AG04449 (cell line): ENCODE results near the gene NKX2-8.
A peak's percentile ranks its signal among the peaks of the same experiment; 100 is the strongest.

ENCODE experiments used
- CTCF ChIA-PET: fragments of 350-600 bp; formaldehyde crosslinking; extraction: SDS; loops from one replicate; lab custom pipeline; 2021; ENCODE audit warnings: antibody characterized with exemption; lab: Yijun Ruan, JAX
- POLR2A ChIA-PET: fragments of 400-600, 350-600 bp; formaldehyde crosslinking; extraction: SDS; loops from one replicate; lab custom pipeline; 2020; ENCODE audit warnings: antibody characterized with exemption, inconsistent platforms; lab: Yijun Ruan, JAX
- DNase-seq: peaks from one replicate; pipeline ENCODE4 v3.0.0-alpha.2; 2010; ENCODE audit warnings: low read depth, low spot score
- H3K4me3 ChIP-seq: 2 replicates; pipeline ENCODE4 v1.5.1; 2011; ENCODE audit warnings: low read depth, mild to moderate bottlenecking, control low read depth, low read length
- TF ChIP-seq, protein P1 (sequence below): IDR thresholded peaks from one replicate; pipeline ENCODE4 v1.5.1; 2011; ENCODE audit warnings: mild to moderate bottlenecking, moderate library complexity, low read length, control low read depth, inconsistent platforms; ENCODE audit not compliant: insufficient read depth; ENCODE audit errors: missing control alignments

The NKX2-8 gene

GRCh38 chr14:36579001-36579555 lies 3.3 kb downstream of the NKX2-8 start:
- ChIA-PET CTCF (no interaction called here), POLR2A (no interaction called here)

GRCh38 chr14:36570065-36570464 lies 12.3 kb downstream of the NKX2-8 start:
- CTCF ChIA-PET = interaction anchor here (1.4 kb wide), 1 partner anchor 17 kb away, joined by 3 read pairs; no protein-coding TSS in a partner anchor
- no peak for DNase-seq
- TF ChIP-seq, protein P1, sequence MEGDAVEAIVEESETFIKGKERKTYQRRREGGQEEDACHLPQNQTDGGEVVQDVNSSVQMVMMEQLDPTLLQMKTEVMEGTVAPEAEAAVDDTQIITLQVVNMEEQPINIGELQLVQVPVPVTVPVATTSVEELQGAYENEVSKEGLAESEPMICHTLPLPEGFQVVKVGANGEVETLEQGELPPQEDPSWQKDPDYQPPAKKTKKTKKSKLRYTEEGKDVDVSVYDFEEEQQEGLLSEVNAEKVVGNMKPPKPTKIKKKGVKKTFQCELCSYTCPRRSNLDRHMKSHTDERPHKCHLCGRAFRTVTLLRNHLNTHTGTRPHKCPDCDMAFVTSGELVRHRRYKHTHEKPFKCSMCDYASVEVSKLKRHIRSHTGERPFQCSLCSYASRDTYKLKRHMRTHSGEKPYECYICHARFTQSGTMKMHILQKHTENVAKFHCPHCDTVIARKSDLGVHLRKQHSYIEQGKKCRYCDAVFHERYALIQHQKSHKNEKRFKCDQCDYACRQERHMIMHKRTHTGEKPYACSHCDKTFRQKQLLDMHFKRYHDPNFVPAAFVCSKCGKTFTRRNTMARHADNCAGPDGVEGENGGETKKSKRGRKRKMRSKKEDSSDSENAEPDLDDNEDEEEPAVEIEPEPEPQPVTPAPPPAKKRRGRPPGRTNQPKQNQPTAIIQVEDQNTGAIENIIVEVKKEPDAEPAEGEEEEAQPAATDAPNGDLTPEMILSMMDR = no peak
- H3K4me3 ChIP-seq = no peak overlapping the region
- POLR2A ChIA-PET = no interaction called here

More at GRCh38 chr14:36579001-36579555, 3.3 kb downstream of the NKX2-8 start:
- no peak overlapping the region for H3K4me3 ChIP-seq
- no peak for DNase-seq
- TF ChIP-seq, protein P1 = no peak

DNA sequence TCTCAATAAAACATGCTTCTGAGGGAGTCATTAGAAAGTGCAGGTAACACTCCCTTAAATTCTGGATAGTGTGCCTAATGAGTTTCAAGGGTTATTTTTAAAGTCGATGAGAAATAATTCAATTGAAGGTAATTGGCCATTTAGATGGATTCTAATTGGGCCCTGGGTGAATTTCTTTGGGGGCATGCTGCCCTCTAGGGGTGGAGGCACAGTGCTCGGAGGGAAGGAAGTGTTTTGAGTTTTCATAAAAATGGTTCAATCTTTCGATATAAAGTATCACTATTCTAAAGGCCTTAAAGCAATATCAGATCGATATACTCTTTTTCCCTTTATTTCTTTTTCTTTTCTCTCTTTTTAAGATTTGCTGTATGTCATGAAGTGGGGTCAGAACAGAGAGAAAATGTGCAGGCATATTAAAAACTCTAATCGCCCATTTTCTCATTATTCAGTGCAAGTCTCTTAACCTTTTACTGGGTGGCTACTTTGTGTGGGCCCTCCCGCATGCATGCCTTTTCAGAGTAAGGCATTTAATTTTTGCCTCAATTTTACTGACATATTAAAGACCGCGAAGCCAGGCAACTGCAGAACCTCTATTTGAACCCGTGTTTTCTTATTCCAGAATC lies 25.5 kb downstream of the NKX2-8 start:
- ChIA-PET POLR2A (no interaction called here), CTCF (interaction anchor here (0.7 to 6.1 kb wide), 10 partner anchors 9 to 592 kb away, joined by 3 to 160 read pairs (median 14); no protein-coding TSS in a partner anchor)
- no peak for DNase-seq
- TF ChIP-seq, protein P1 = peak; percentile 63
- no peak overlapping the region for H3K4me3 ChIP-seq

DNA sequence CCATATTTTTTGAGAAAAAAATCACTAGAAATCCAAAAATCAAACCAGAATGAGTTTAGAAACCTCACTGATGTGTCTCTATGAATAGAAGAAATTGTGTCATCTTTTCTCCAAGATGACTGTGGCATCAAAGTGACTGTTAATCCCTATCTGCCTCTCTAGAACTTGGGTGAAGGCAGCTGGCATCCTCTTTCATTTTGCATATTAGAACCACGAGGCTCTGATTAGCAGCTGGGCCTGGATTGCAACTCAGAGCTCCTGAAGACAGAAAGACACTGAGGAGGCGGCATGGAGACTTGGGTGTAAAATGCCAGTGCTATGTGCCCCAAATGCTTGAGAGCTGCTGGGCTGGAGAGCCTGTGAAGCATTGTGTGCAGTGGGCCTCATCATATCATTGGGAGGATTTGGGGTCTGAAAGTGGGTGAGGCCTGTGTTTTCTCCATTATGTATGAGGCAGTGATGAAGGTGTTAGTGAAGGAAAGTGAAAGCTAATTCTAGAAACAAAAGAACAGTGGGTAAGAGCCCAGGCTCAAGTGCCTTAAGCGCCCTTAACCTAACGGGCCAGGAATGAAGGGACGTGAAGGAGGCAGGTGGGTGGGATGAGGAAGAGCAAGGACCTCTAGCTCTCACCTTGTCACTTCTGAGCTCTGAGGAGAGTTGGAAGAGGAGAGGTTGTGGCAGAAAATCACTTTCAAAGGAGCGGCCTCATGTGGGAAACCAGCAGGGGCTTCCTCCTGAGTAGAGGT lies 26.2 kb downstream of the NKX2-8 start:
- no peak for DNase-seq
- POLR2A ChIA-PET = no interaction called here
- TF ChIP-seq, protein P1 = no peak
- H3K4me3 ChIP-seq = no peak overlapping the region
- CTCF ChIA-PET = interaction anchor here (0.9 to 6.1 kb wide), 15 partner anchors 10 to 593 kb away, joined by 3 to 160 read pairs (median 11); partner anchors contain the start of gene NKX2-8

GRCh38 chr14:36553656-36554260 lies 28.7 kb downstream of the NKX2-8 start:
- TF ChIP-seq, protein P1 = peak; percentile 61
- H3K4me3 ChIP-seq = no peak overlapping the region
- ChIA-PET CTCF (interaction anchor here (0.7 to 6.1 kb wide), 40 partner anchors 8 to 693 kb away, joined by 3 to 160 read pairs (median 4); no protein-coding TSS in a partner anchor), POLR2A (no interaction called here)
- DNase-seq = peak; percentile 2
